Measurements from ENCODE around the gene PTPRC.

PTPRC gene

GRCh38 chr1:198751741-198752140, 112.9 kb downstream of the PTPRC start:
- FAIRE-seq (no peak), DNase-seq (ENCODE audit: low spot score) (no peak)

- FAIRE-seq (no peak), DNase-seq (ENCODE audit: low spot score) (no peak)
Measured at GRCh38 chr1:198754670-198755069, 115.8 kb downstream of the PTPRC start.

- FAIRE-seq (no peak), DNase-seq (ENCODE audit: low spot score) (no peak)
Measured at GRCh38 chr1:198755715-198756114, 116.9 kb downstream of the PTPRC start.

- DNase-seq (ENCODE audit: low spot score), result peak; percentile 31
- peak; percentile 76 for FAIRE-seq
Measured at GRCh38 chr1:198756470-198756869, 117.6 kb downstream of the PTPRC start.

GRCh38 chr1:198761859-198762616, 123.2 kb downstream of the PTPRC start:
- FAIRE-seq (no peak), DNase-seq (ENCODE audit: low spot score) (no peak)

- no peak for DNase-seq (ENCODE audit: low spot score)
Measured at GRCh38 chr1:198763298-198763714, 124.5 kb downstream of the PTPRC start.

GRCh38 chr1:198764748-198765147, 125.9 kb downstream of the PTPRC start:
- FAIRE-seq, result no peak

More at GRCh38 chr1:198763298-198763714, 124.5 kb downstream of the PTPRC start:
- FAIRE-seq, result no peak

GRCh38 chr1:198765416-198765815, 126.6 kb downstream of the PTPRC start:
- DNase-seq (ENCODE audit: low spot score) (no peak), FAIRE-seq (no peak)

More at GRCh38 chr1:198764748-198765147, 125.9 kb downstream of the PTPRC start:
- DNase-seq (ENCODE audit: low spot score), result no peak

GRCh38 chr1:198771563-198772153, 132.8 kb downstream of the PTPRC start:
- FAIRE-seq (peak; percentile 74), DNase-seq (ENCODE audit: low spot score) (peak; percentile 19)

GRCh38 chr1:198772626-198773025, 133.8 kb downstream of the PTPRC start:
- no peak for DNase-seq (ENCODE audit: low spot score)
- no peak for FAIRE-seq

GRCh38 chr1:198773030-198773429, 134.2 kb downstream of the PTPRC start:
- DNase-seq (ENCODE audit: low spot score) (no peak), FAIRE-seq (no peak)

GRCh38 chr1:198773523-198773922, 134.7 kb downstream of the PTPRC start:
- DNase-seq (ENCODE audit: low spot score) (no peak), FAIRE-seq (no peak)

- no peak for FAIRE-seq
- DNase-seq (ENCODE audit: low spot score), result no peak
Measured at GRCh38 chr1:198774421-198774820, 135.6 kb downstream of the PTPRC start.

- FAIRE-seq (no peak), DNase-seq (ENCODE audit: low spot score) (no peak)
Measured at GRCh38 chr1:198775606-198776005, 136.8 kb downstream of the PTPRC start.

- DNase-seq (ENCODE audit: low spot score) (peak; percentile 94), FAIRE-seq (peak; percentile 92)
Measured at GRCh38 chr1:198776602-198777029, 137.8 kb downstream of the PTPRC start.

- FAIRE-seq (no peak), DNase-seq (ENCODE audit: low spot score) (no peak)
Measured at GRCh38 chr1:198778049-198778448, 139.2 kb downstream of the PTPRC start.

GRCh38 chr1:198780376-198780775, 141.5 kb downstream of the PTPRC start:
- peak; percentile 51 for DNase-seq (ENCODE audit: low spot score)
- no peak for FAIRE-seq

GRCh38 chr1:198788561-198789064, 149.8 kb downstream of the PTPRC start:
- DNase-seq (ENCODE audit: low spot score) (no peak), FAIRE-seq (no peak)

GRCh38 chr1:198793714-198794113, 154.9 kb downstream of the PTPRC start:
- DNase-seq (ENCODE audit: low spot score), result no peak

GRCh38 chr1:198794498-198794897, 155.7 kb downstream of the PTPRC start:
- no peak for FAIRE-seq
- DNase-seq (ENCODE audit: low spot score), result peak; percentile 16

More at GRCh38 chr1:198793714-198794113, 154.9 kb downstream of the PTPRC start:
- FAIRE-seq, result no peak

- FAIRE-seq (no peak), DNase-seq (ENCODE audit: low spot score) (no peak)
Measured at GRCh38 chr1:198797656-198798055, 158.8 kb downstream of the PTPRC start.

GRCh38 chr1:198798923-198799386, 160.1 kb downstream of the PTPRC start:
- FAIRE-seq (no peak), DNase-seq (ENCODE audit: low spot score) (no peak)
